ACC112 (cell line): ENCODE data around the gene COX10.
A peak's percentile ranks its signal among the peaks of the same experiment; 100 is the strongest.
"Not testable (repeated sequence)": the region's sequence is repeated elsewhere in the genome, so short reads cannot be mapped to it uniquely, and the experiment has no call there.

Experiments
- H2AFZ ChIP-seq: fragments of 200-600 bp; sonication (generic); one replicate; pipeline ENCODE4 v1.6.0; 2017; ENCODE audit warnings: antibody characterized with exemption, low read length; ENCODE audit not compliant: unreplicated experiment
- H3K27ac ChIP-seq: fragments of 200-600 bp; sonication (generic); 2 replicates; pipeline ENCODE4 v1.5.1; 2014; ENCODE audit warnings: low read depth, mild to moderate bottlenecking, antibody characterized with exemption, low read length, moderate library complexity
- H3K27me3 ChIP-seq: fragments of 200-600 bp; sonication (generic); 2 replicates; pipeline ENCODE4 v1.6.1; 2014; ENCODE audit warnings: mild to moderate bottlenecking, antibody characterized with exemption, low read length, moderate library complexity, mixed read lengths; ENCODE audit not compliant: insufficient read depth
- H3K36me3 ChIP-seq: fragments of 200-600 bp; sonication (generic); 2 replicates; pipeline ENCODE4 v1.6.1; 2016; ENCODE audit warnings: mild to moderate bottlenecking, antibody characterized with exemption, low read length, moderate library complexity, mixed read lengths; ENCODE audit not compliant: insufficient read depth
- H3K4me1 ChIP-seq: fragments of 200-600 bp; sonication (generic); one replicate; pipeline ENCODE4 v1.6.1; 2016; ENCODE audit warnings: low read length, mixed read lengths; ENCODE audit not compliant: insufficient read depth, unreplicated experiment, control insufficient read depth
- H3K4me3 ChIP-seq: fragments of 200-600 bp; sonication (generic); 2 replicates; pipeline ENCODE4 v1.5.1; 2014; ENCODE audit warnings: mild to moderate bottlenecking, low read depth, low read length
- H3K79me2 ChIP-seq: fragments of 200-600 bp; sonication (generic); one replicate; pipeline ENCODE4 v1.6.0; 2016; ENCODE audit warnings: low read length; ENCODE audit not compliant: control insufficient read depth, unreplicated experiment, insufficient read depth

The COX10 gene

GRCh38 chr17:14212401-14212800, 143.1 kb downstream of the COX10 start:
- H3K36me3 ChIP-seq: no peaks in the 10 kb centered on the region
- no peak overlapping the region for H3K27ac ChIP-seq
- no peak overlapping the region for H2AFZ ChIP-seq
- no peaks in the 10 kb centered on the region for H3K79me2 ChIP-seq
- no peaks in the 10 kb centered on the region for H3K27me3 ChIP-seq
- no peaks in the 10 kb centered on the region for H3K4me1 ChIP-seq
- no peak overlapping the region for H3K4me3 ChIP-seq

- Histone ChIP-seq H3K4me3 (no peak overlapping the region), H2AFZ (no peak overlapping the region), H3K27me3 (no peaks in the 10 kb centered on the region), H3K36me3 (no peaks in the 10 kb centered on the region), H3K4me1 (no peaks in the 10 kb centered on the region), H3K27ac (no peak overlapping the region), H3K79me2 (no peaks in the 10 kb centered on the region)
These were observed 145.0 kb downstream of the COX10 start for GRCh38 chr17:14214271-14214670.

- H3K27ac ChIP-seq: no peak overlapping the region
- no peak overlapping the region for H2AFZ ChIP-seq
- no peaks in the 10 kb centered on the region for H3K36me3 ChIP-seq
- H3K27me3 ChIP-seq: no peaks in the 10 kb centered on the region
- no peaks in the 10 kb centered on the region for H3K4me1 ChIP-seq
- no peaks in the 10 kb centered on the region for H3K79me2 ChIP-seq
- no peak overlapping the region for H3K4me3 ChIP-seq
These were observed 153.3 kb downstream of the COX10 start for GRCh38 chr17:14222611-14223010.

GRCh38 chr17:14225254-14225980, 156.1 kb downstream of the COX10 start:
- no peak overlapping the region for H3K4me3 ChIP-seq
- no peaks in the 10 kb centered on the region for H3K36me3 ChIP-seq
- H3K4me1 ChIP-seq: no peaks in the 10 kb centered on the region
- no peak overlapping the region for H2AFZ ChIP-seq
- H3K27ac ChIP-seq: no peak overlapping the region
- no peaks in the 10 kb centered on the region for H3K79me2 ChIP-seq
- H3K27me3 ChIP-seq: no peaks in the 10 kb centered on the region

- Histone ChIP-seq H3K4me1 (no peaks in the 10 kb centered on the region), H3K79me2 (no peaks in the 10 kb centered on the region), H3K27ac (no peak overlapping the region), H2AFZ (no peak overlapping the region), H3K4me3 (no peak overlapping the region), H3K36me3 (no peaks in the 10 kb centered on the region), H3K27me3 (no peaks in the 10 kb centered on the region)
These were observed 157.7 kb downstream of the COX10 start for GRCh38 chr17:14227052-14227451.

- no peak overlapping the region for H3K4me3 ChIP-seq
- no peaks in the 10 kb centered on the region for H3K36me3 ChIP-seq
- no peaks in the 10 kb centered on the region for H3K4me1 ChIP-seq
- no peak overlapping the region for H3K27ac ChIP-seq
- no peak overlapping the region for H2AFZ ChIP-seq
- no peaks in the 10 kb centered on the region for H3K27me3 ChIP-seq
- no peaks in the 10 kb centered on the region for H3K79me2 ChIP-seq
These were observed 159.6 kb downstream of the COX10 start for GRCh38 chr17:14228903-14229302.

- H2AFZ ChIP-seq: peak overlapping the region; percentile 68
These were observed 161.9 kb downstream of the COX10 start for GRCh38 chr17:14231187-14231586.

GRCh38 chr17:14235047-14235446, 165.7 kb downstream of the COX10 start:
- H3K4me1 ChIP-seq, H3K4me3 ChIP-seq, H3K27me3 ChIP-seq, H3K36me3 ChIP-seq, H3K79me2 ChIP-seq, H3K27ac ChIP-seq, H2AFZ ChIP-seq: not testable (repeated sequence)

More at GRCh38 chr17:14231187-14231586, 161.9 kb downstream of the COX10 start:
- H3K27ac ChIP-seq, H3K36me3 ChIP-seq, H3K27me3 ChIP-seq, H3K4me1 ChIP-seq, H3K79me2 ChIP-seq: not testable (repeated sequence)
- peak overlapping the region; percentile 69 for H3K4me3 ChIP-seq

GRCh38 chr17:14236032-14236431, 166.7 kb downstream of the COX10 start:
- H3K36me3 ChIP-seq, H3K27me3 ChIP-seq, H3K4me1 ChIP-seq, H3K27ac ChIP-seq, H2AFZ ChIP-seq, H3K4me3 ChIP-seq, H3K79me2 ChIP-seq: not testable (repeated sequence)

- H2AFZ ChIP-seq, H3K27me3 ChIP-seq, H3K4me1 ChIP-seq, H3K27ac ChIP-seq, H3K79me2 ChIP-seq, H3K36me3 ChIP-seq, H3K4me3 ChIP-seq: not testable (repeated sequence)
These were observed 167.5 kb downstream of the COX10 start, which contains the start of gene CDRT15 for GRCh38 chr17:14236762-14237161. Gene CDRT15 (minus strand): TSS chr17:14236862. CDS start chr17:14236833, 29 bp downstream.

GRCh38 chr17:14239271-14239670, 170.0 kb downstream of the COX10 start:
- not testable (repeated sequence) for H2AFZ ChIP-seq, H3K36me3 ChIP-seq, H3K4me3 ChIP-seq, H3K79me2 ChIP-seq, H3K4me1 ChIP-seq, H3K27me3 ChIP-seq, H3K27ac ChIP-seq
